GM19324 (cell line): ENCODE results near the gene CORO6.

Experiments
- ATAC-seq: cut with Tn5 transposase; IDR thresholded peaks from one replicate; pipeline ENCODE4 v1.9.1; 2021; ENCODE audit warnings: mild to moderate bottlenecking, moderate library complexity; ENCODE audit not compliant: unreplicated experiment, low FRiP score

CORO6 gene

DNA sequence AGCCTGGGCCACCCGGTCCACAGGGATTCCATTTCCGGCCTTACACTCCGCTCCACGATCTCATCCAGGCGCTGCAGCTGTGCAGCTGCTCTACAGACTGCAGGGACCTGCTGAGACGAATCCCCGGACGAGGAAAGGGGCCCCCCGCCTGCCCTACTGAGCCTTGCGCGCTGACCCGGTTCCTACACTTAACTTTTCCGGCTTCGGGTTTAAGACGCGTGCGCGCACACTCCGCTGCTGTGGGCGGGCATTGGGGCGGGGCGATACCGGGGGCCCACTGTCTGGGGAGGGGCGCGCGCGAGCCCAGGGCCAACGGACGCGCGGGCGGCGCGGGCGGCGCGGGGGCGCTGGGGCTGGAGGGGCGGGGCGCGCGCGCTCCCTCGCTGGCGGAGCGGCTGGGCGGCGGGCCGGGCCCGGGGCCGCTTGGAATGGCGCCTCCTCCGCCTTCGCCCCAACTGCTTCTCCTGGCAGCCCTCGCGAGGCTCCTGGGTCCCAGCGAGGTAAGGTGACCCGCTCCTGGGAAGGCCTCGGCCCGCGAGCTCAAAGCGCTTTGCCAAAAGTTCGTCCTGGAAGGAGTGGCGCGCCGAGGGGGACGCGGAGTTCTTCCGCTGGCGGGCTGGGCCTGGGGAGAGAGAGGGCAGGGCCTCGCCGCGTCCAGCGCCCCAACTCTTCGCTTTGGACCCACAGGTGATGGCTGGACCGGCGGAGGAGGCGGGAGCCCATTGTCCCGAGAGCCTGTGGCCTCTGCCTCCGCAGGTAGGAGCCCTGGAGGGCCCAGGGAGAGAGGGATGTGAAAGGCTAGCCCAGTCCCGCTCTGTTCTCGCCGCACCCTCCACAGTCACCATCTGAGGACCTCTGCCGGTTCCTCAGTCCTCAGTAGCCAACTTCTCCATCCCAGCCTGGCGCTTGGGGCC is 54.1 kb downstream of the CORO6 start, which contains the start of gene TP53I13:
Gene TP53I13, plus strand, starts transcription at position 371 of the 914 bp plus-strand sequence. Its CDS starts 58 bp downstream, at position 429.
- peak; percentile 42 for ATAC-seq

GRCh38 chr17:29567554-29568330 is 55.0 kb downstream of the CORO6 start:
- ATAC-seq, result peak; percentile 35

DNA sequence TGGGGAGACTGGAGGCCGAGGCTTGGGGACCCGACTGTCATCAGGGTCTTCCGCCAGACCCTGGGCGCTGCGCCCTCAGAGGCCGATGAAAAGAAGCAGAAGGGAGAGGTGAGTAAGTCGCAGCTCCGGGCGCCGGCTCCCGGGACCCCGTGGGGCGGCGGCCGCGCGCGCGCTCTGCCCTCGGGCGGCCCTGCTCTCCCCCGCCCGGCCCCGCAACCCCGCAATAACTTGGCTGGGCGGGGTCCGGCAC is 55.5 kb downstream of the CORO6 start:
- peak; percentile 18 for ATAC-seq

GRCh38 chr17:29566473-29567303 is 56.0 kb downstream of the CORO6 start, which contains the start of gene ABHD15:
TSS of gene ABHD15 (minus strand) at chr17:29567037. CDS start at chr17:29566966, 71 bp downstream.
- ATAC-seq, result peak; percentile 40

DNA sequence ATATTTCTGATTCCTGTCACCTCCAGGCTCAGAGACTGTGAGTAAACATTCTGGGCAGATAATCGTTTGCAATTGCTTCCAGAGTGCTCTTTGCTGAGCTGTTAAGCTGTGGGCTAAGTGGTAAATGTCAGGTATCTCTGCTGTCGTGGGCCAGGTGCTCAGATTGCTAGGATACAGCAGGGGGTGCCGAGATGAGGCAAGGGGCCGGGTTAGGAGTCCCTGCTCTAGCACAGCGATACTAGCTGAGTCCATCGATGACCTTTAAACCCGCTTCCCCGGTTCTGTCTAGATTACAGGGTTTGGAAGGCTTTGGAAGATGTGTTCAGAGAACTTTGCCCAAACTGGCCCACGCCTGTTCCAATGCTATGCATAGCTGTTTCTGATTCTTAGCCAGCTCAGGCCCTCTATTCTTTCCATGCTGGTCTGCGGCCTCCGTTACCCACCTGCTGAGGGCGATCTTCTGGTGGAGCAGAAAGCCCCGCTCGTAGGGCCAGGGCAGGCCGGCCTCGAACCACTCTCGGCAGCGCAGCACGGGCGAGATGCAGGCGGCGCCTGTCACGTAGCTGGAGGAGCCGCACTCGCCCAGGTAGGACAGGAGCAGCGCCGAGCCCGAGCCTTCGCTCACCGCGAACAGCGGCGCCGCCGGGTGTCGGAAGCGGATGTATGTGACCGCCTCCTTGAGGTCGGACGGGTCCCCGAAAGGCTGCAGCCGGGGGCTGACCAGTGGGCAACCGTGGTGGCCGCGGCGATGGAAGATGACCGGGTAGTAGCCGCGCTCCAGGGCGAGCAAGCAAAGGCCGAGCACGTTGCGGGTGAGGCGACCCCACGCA is 56.9 kb downstream of the CORO6 start:
- no peak for ATAC-seq
